Endometrial microvascular endothelial cells (primary cell): ENCODE data around the gene SLC17A8. TPM values are rescaled to one million over a fixed set of nuclear protein-coding genes. Genes with fewer than 3 reads are reported as not detected.

ENCODE experiments used
- in situ Hi-C: cut with HindIII; loops from 2 replicates; pipeline ENCODE4 v1.10.0; 2017; ENCODE audit warnings: low sequenced_read_pairs, low pct_unique_long_range_greater_than_20kb; ENCODE audit errors: inconsistent ontology term
- total RNA-seq: library from RNA; depleted of rRNA; stranded (reverse); fragments of >200 nt; gene quantifications from one replicate; pipeline ENCODE4 v1.2.3, GENCODE V29; 2015; ENCODE audit errors: inconsistent ontology term

SLC17A8 gene
- total RNA-seq, 1 donor from 2014 or later: not detected

GRCh38 chr12:100364324-100364723 is 7.5 kb downstream of the SLC17A8 start:
- in situ Hi-C loops: no loop called here

GRCh38 chr12:100365411-100365810 is 8.5 kb downstream of the SLC17A8 start:
- in situ Hi-C loops: no loop called here

GRCh38 chr12:100368066-100368465 is 11.2 kb downstream of the SLC17A8 start:
- in situ Hi-C loops: no loop called here

GRCh38 chr12:100371146-100371545 is 14.3 kb downstream of the SLC17A8 start:
- in situ Hi-C loops: no loop called here

GRCh38 chr12:100372853-100373640 is 16.2 kb downstream of the SLC17A8 start:
- in situ Hi-C loops: no loop called here

GRCh38 chr12:100375038-100375735 is 18.3 kb downstream of the SLC17A8 start:
- in situ Hi-C loops: no loop called here

GRCh38 chr12:100376161-100376560 is 19.3 kb downstream of the SLC17A8 start:
- in situ Hi-C loops: no loop called here

- in situ Hi-C loops: no loop called here
These were observed 24.5 kb downstream of the SLC17A8 start for GRCh38 chr12:100381379-100381778.

- in situ Hi-C loops: no loop called here
These were observed 25.5 kb downstream of the SLC17A8 start for GRCh38 chr12:100382338-100382737.

- in situ Hi-C loops: no loop called here
These were observed 27.0 kb downstream of the SLC17A8 start for GRCh38 chr12:100383586-100384558.

- in situ Hi-C loops: no loop called here
These were observed 27.7 kb downstream of the SLC17A8 start for GRCh38 chr12:100384559-100384935.

GRCh38 chr12:100388382-100388781 is 31.5 kb downstream of the SLC17A8 start:
- in situ Hi-C loops: no loop called here

- in situ Hi-C loops: no loop called here
These were observed 35.0 kb downstream of the SLC17A8 start for GRCh38 chr12:100391856-100392255.

GRCh38 chr12:100393200-100393599 is 36.3 kb downstream of the SLC17A8 start:
- in situ Hi-C loops: no loop called here

- in situ Hi-C loops: no loop called here
These were observed 38.9 kb downstream of the SLC17A8 start for GRCh38 chr12:100395811-100396210.

- in situ Hi-C loops: no loop called here
These were observed 41.4 kb downstream of the SLC17A8 start for GRCh38 chr12:100398307-100398706.

- in situ Hi-C loops: no loop called here
These were observed 42.2 kb downstream of the SLC17A8 start for GRCh38 chr12:100399095-100399494.

GRCh38 chr12:100401660-100402059 is 44.8 kb downstream of the SLC17A8 start:
- in situ Hi-C loops: no loop called here

- in situ Hi-C loops: no loop called here
These were observed 45.9 kb downstream of the SLC17A8 start for GRCh38 chr12:100402763-100403162.
